ENCODE data around the gene OR6Y1. TPM values are rescaled to one million over a fixed set of nuclear protein-coding genes. Genes with fewer than 3 reads are reported as not detected.
A peak's percentile ranks its signal among the peaks of the same experiment; 100 is the strongest.

OR6Y1 gene
- total and polyA plus RNA-seq, 2 of the 8 experiments (the other 6 are each of a cell fraction or from before 2014, with no cell fraction given): 0.07 TPM; not detected in 1

DNA sequence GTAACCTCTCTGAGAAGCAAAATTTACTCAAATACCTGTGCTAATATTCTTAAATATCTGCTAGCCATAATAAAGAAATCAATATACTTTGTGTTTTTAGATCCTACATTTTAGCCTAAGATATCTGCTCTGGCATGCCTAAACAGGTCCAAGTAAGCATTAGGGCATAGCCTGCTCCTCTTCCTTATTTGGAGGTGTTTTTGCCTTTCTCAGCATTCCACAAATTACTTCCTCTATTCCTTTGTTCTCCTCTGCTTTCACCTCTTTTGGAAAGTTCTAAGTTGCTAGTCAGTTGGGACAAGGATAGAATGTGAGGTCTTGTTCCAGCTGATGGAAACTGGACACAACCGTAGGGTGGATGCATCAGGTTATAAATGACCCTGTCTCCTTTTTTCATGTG, 32.7 kb upstream of the OR6Y1 start (continued):
- TF ChIP-seq NANOG (IDR thresholded peaks at IDR 0.05; ENCODE audit: insufficient read depth, low read depth, low read length, poor library complexity, severe bottlenecking) (no peak), SP1 (IDR thresholded peaks at IDR 0.05; ENCODE audit: low read depth, low read length) (no peak), NRF1 (IDR thresholded peaks at IDR 0.05; ENCODE audit: low read depth, low read length) (no peak), JUN (IDR thresholded peaks at IDR 0.05; ENCODE audit: low read depth, low read length) (no peak), ASH2L (IDR thresholded peaks at IDR 0.05; ENCODE audit: low read length) (peak; percentile 44), RAD21 (IDR thresholded peaks at IDR 0.05 in 1 of 2, conservative IDR thresholded peaks at IDR 0.05 in 1 of 2; ENCODE audit: low read depth in 2 of 2, low read length in 2 of 2) (no peak), SAP30 (IDR thresholded peaks at IDR 0.05; ENCODE audit: insufficient read depth, insufficient replicate concordance, low read length) (no peak), CEBPB (IDR thresholded peaks at IDR 0.05; ENCODE audit: low read depth, low read length) (no peak), SIN3A (conservative IDR thresholded peaks at IDR 0.05 in 1 of 2, IDR thresholded peaks at IDR 0.05 in 1 of 2; ENCODE audit: low read depth in 1 of 2, low read length in 2 of 2) (no peak), FOSL1 (IDR thresholded peaks at IDR 0.05; ENCODE audit: insufficient read depth, low read depth, low read length) (no peak), HDAC6 (IDR thresholded peaks at IDR 0.05; ENCODE audit: low read depth, low read length) (no peak)
- TF ChIP-seq, protein P1, sequence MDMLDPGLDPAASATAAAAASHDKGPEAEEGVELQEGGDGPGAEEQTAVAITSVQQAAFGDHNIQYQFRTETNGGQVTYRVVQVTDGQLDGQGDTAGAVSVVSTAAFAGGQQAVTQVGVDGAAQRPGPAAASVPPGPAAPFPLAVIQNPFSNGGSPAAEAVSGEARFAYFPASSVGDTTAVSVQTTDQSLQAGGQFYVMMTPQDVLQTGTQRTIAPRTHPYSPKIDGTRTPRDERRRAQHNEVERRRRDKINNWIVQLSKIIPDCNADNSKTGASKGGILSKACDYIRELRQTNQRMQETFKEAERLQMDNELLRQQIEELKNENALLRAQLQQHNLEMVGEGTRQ (IDR thresholded peaks at IDR 0.05; ENCODE audit: low read length): no peak
